Gastrocnemius medialis (tissue), 4 donors: ENCODE results near the gene INPP5A.

Source experiments
- POLR2A ChIP-seq, 2 donors: fragments of 450-650 bp; IDR thresholded peaks; one replicate each; pipeline ENCODE4 v1.6.1; 2017; ENCODE audit warnings: antibody characterized with exemption in 2 of 2, mild to moderate bottlenecking in 2 of 2, moderate library complexity in 2 of 2
- TF ChIP-seq, protein P1 (sequence below), 5 experiments: fragments of 450-650 bp in 3 of 5; fragments of 200-600 bp in 2 of 5; sonication (generic) in 2 of 5; IDR thresholded peaks in 4 of 5; conservative IDR thresholded peaks in 1 of 5; 1 replicate in 4 of 5; 2 replicates in 1 of 5; pipeline ENCODE4 v1.5.1; 2016 to 2019; ENCODE audit warnings: antibody characterized with exemption in 5 of 5, mild to moderate bottlenecking in 3 of 5, moderate library complexity in 3 of 5

GRCh38 chr10:132652936-132653590, 115.5 kb downstream of the INPP5A start:
- TF ChIP-seq POLR2A (IDR thresholded peaks at IDR 0.05): no peak
- TF ChIP-seq, protein P1, sequence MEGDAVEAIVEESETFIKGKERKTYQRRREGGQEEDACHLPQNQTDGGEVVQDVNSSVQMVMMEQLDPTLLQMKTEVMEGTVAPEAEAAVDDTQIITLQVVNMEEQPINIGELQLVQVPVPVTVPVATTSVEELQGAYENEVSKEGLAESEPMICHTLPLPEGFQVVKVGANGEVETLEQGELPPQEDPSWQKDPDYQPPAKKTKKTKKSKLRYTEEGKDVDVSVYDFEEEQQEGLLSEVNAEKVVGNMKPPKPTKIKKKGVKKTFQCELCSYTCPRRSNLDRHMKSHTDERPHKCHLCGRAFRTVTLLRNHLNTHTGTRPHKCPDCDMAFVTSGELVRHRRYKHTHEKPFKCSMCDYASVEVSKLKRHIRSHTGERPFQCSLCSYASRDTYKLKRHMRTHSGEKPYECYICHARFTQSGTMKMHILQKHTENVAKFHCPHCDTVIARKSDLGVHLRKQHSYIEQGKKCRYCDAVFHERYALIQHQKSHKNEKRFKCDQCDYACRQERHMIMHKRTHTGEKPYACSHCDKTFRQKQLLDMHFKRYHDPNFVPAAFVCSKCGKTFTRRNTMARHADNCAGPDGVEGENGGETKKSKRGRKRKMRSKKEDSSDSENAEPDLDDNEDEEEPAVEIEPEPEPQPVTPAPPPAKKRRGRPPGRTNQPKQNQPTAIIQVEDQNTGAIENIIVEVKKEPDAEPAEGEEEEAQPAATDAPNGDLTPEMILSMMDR (IDR thresholded peaks at IDR 0.05 in 4 of 5, conservative IDR thresholded peaks at IDR 0.05 in 1 of 5): no peak
